ENCODE measurements around the gene BRINP3. TPM values are rescaled to one million over a fixed set of nuclear protein-coding genes. Genes with fewer than 3 reads are reported as not detected.

Gene BRINP3
- total and polyA plus RNA-seq, 2 of the 13 experiments (the other 11 are each of a cell fraction or from before 2014, with no cell fraction given): not detected

- intact Hi-C loops (cut with micrococcal nuclease; ENCODE audit: unreplicated experiment): no loop called here
- ChIA-PET CTCF (ENCODE audit: low intra/inter-chr PET ratio, low total read pairs) (no interaction called here), POLR2A (no interaction called here)
- in situ Hi-C loops (cut with HindIII; ENCODE audit: extremely low pct_ligation_motif_present, low pct_unique_long_range_greater_than_20kb): no loop called here
- H3K79me2 ChIP-seq (ENCODE audit: insufficient read depth, low read length): no peaks in the 10 kb centered on the region
- TF ChIP-seq ZNF496 (CRISPR knock-in tag; IDR thresholded peaks at IDR 0.05; ENCODE audit: insufficient replicate concordance) (no peak), TMF1 (CRISPR knock-in tag; IDR thresholded peaks at IDR 0.05; ENCODE audit: low read depth) (no peak), ZNF451 (CRISPR knock-in tag; IDR thresholded peaks at IDR 0.05) (no peak), ZNF33A (CRISPR knock-in tag; IDR thresholded peaks at IDR 0.05; ENCODE audit: borderline replicate concordance) (no peak), ZNF713 (CRISPR knock-in tag; IDR thresholded peaks at IDR 0.05) (no peak), ZNF567 (CRISPR knock-in tag; IDR thresholded peaks at IDR 0.05; ENCODE audit: borderline replicate concordance) (no peak), EP300 (IDR thresholded peaks at IDR 0.05; ENCODE audit: low read depth in 2 of 2, low read length in 2 of 2) (no peak), EP300 (CRISPR knock-in tag; IDR thresholded peaks at IDR 0.05; ENCODE audit: borderline replicate concordance) (no peak), HMGA1 (CRISPR knock-in tag; conservative IDR thresholded peaks at IDR 0.05) (no peak)
- TF ChIP-seq, protein P1, sequence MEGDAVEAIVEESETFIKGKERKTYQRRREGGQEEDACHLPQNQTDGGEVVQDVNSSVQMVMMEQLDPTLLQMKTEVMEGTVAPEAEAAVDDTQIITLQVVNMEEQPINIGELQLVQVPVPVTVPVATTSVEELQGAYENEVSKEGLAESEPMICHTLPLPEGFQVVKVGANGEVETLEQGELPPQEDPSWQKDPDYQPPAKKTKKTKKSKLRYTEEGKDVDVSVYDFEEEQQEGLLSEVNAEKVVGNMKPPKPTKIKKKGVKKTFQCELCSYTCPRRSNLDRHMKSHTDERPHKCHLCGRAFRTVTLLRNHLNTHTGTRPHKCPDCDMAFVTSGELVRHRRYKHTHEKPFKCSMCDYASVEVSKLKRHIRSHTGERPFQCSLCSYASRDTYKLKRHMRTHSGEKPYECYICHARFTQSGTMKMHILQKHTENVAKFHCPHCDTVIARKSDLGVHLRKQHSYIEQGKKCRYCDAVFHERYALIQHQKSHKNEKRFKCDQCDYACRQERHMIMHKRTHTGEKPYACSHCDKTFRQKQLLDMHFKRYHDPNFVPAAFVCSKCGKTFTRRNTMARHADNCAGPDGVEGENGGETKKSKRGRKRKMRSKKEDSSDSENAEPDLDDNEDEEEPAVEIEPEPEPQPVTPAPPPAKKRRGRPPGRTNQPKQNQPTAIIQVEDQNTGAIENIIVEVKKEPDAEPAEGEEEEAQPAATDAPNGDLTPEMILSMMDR (CRISPR knock-in tag; IDR thresholded peaks at IDR 0.05): no peak
- TF ChIP-seq, protein P2, sequence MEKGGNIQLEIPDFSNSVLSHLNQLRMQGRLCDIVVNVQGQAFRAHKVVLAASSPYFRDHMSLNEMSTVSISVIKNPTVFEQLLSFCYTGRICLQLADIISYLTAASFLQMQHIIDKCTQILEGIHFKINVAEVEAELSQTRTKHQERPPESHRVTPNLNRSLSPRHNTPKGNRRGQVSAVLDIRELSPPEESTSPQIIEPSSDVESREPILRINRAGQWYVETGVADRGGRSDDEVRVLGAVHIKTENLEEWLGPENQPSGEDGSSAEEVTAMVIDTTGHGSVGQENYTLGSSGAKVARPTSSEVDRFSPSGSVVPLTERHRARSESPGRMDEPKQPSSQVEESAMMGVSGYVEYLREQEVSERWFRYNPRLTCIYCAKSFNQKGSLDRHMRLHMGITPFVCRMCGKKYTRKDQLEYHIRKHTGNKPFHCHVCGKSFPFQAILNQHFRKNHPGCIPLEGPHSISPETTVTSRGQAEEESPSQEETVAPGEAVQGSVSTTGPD (CRISPR knock-in tag; IDR thresholded peaks at IDR 0.05): no peak
- no peak for FAIRE-seq
- 0% methylated on average over 2 of the region's 2 CpGs for WGBS (ENCODE audit: low lambda C conversion rate)
- H3K4me3 ChIP-seq (replicated peaks in 1 of 3; ENCODE audit: insufficient read depth in 1 of 3, low read depth in 2 of 3, low read length in 3 of 3): no peak overlapping the region
- H3K9ac ChIP-seq (ENCODE audit: insufficient read depth, low read depth, low read length): no peak overlapping the region
- H3K4me1 ChIP-seq (ENCODE audit: insufficient read depth, low read length): no peaks in the 10 kb centered on the region
- H3K36me3 ChIP-seq (replicated peaks in 1 of 2; ENCODE audit: control insufficient read depth in 1 of 2, insufficient read depth in 2 of 2, low read length in 2 of 2): no peaks in the 10 kb centered on the region
- H3K4me2 ChIP-seq (ENCODE audit: low read depth, low read length): no peak overlapping the region
- no peaks in the 10 kb centered on the region for H3K27me3 ChIP-seq (ENCODE audit: control insufficient read depth in 1 of 2, insufficient read depth in 2 of 2, low read length in 2 of 2)
- no peak overlapping the region for H3K27ac ChIP-seq (ENCODE audit: extremely low read length, insufficient read depth, low read length)
- DNase-seq (ENCODE audit: low spot score): no peak
- H4K20me1 ChIP-seq (ENCODE audit: insufficient read depth, low read length): no peaks in the 10 kb centered on the region
- H2AFZ ChIP-seq (ENCODE audit: low read length): no peak overlapping the region
- BruUV-seq (replicated peaks): no TSS peak
- ATAC-seq: no peak
- no peaks in the 10 kb centered on the region for H3K9me3 ChIP-seq (ENCODE audit: low read length)
Measured at GRCh38 chr1:190066011-190066410, 411.7 kb downstream of the BRINP3 start.
